ENCODE data around the gene DDX17. TPM values are rescaled to one million over a fixed set of nuclear protein-coding genes. Genes with fewer than 3 reads are reported as not detected.

DDX17 gene
- total RNA-seq, 2 donors from 2014 or later: 507 to 621 TPM

DNA sequence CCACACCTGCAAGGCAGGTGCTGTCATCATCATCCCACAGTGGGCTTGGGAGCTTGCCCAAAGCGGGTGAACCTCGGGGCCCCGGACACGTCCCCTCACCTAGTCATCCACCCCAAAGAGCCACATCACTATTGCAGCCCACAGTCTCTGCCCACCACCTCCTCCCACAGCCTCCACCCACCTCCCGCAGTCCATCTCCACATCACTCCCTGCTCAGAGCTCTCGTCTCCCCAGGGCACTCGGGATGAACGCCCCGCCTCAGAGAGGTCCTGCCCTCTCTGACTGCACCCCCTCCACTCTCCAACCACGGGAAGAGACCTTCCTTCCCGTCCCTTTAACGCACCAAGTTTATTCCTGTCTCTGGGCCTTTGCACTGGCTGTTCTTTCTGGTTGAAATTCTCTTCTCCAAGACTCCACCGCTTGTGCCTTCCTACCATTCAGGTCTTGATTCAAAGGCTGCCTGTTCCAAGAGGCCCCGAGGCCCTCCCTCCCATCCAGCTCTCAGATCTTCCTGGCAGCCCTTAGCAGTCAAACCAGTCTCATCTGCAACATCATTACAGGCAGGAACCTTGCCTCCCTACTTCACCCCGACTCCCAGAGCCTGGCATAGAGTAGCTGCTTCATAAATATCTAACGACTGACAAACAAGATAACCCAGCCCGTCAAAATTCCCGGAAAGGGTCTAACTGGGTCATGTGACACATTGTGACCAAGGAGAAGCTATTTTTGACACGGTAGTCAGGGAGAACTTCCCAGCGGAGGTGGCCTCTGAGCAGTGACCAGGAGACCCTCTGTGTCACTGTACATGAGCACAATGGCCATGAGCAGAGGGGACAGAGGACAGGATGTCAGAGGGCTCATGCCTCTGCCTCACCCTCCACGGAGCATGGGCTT lies 62.2 kb downstream of the DDX17 start:
- Mint-ChIP-seq H3K27me3 (ENCODE audit: insufficient read depth) (peaks cover 12% of the 10 kb centered on the region), H3K9me3 (no peaks in the 10 kb centered on the region), H3K4me3 (no peak overlapping the region), H3K27ac (no peak overlapping the region), H3K4me1 (no peaks in the 10 kb centered on the region), H3K36me3 (ENCODE audit: low read depth) (no peaks in the 10 kb centered on the region)
- TF ChIP-seq, protein P1, sequence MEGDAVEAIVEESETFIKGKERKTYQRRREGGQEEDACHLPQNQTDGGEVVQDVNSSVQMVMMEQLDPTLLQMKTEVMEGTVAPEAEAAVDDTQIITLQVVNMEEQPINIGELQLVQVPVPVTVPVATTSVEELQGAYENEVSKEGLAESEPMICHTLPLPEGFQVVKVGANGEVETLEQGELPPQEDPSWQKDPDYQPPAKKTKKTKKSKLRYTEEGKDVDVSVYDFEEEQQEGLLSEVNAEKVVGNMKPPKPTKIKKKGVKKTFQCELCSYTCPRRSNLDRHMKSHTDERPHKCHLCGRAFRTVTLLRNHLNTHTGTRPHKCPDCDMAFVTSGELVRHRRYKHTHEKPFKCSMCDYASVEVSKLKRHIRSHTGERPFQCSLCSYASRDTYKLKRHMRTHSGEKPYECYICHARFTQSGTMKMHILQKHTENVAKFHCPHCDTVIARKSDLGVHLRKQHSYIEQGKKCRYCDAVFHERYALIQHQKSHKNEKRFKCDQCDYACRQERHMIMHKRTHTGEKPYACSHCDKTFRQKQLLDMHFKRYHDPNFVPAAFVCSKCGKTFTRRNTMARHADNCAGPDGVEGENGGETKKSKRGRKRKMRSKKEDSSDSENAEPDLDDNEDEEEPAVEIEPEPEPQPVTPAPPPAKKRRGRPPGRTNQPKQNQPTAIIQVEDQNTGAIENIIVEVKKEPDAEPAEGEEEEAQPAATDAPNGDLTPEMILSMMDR (conservative IDR thresholded peaks at IDR 0.05): no peak
- no peak for DNase-seq
- no peak overlapping the region for H3K9ac ChIP-seq (ENCODE audit: extremely low read depth, low read length, poor library complexity, severe bottlenecking)
- no peaks in the 10 kb centered on the region for H3K9me3 ChIP-seq (ENCODE audit: control insufficient read depth, low read length)
- H3K36me3 ChIP-seq (ENCODE audit: control insufficient read depth, insufficient read depth, low read length): no peaks in the 10 kb centered on the region
- H3K4me1 ChIP-seq (ENCODE audit: control insufficient read depth, insufficient read depth, low read length): no peaks in the 10 kb centered on the region
- WGBS, 2 experiments (ENCODE audit: insufficient coverage in 1 of 2, insufficient read length in 1 of 2): 85 to 89% methylated on average over 14 to 21 of the region's 21 CpGs
- H3K27ac ChIP-seq (ENCODE audit: low read depth, low read length): no peak overlapping the region
- no peaks in the 10 kb centered on the region for H3K27me3 ChIP-seq (ENCODE audit: control insufficient read depth, insufficient read depth, low read length, poor library complexity, severe bottlenecking)
- no peak overlapping the region for H3K4me3 ChIP-seq (ENCODE audit: low read length)

DNA sequence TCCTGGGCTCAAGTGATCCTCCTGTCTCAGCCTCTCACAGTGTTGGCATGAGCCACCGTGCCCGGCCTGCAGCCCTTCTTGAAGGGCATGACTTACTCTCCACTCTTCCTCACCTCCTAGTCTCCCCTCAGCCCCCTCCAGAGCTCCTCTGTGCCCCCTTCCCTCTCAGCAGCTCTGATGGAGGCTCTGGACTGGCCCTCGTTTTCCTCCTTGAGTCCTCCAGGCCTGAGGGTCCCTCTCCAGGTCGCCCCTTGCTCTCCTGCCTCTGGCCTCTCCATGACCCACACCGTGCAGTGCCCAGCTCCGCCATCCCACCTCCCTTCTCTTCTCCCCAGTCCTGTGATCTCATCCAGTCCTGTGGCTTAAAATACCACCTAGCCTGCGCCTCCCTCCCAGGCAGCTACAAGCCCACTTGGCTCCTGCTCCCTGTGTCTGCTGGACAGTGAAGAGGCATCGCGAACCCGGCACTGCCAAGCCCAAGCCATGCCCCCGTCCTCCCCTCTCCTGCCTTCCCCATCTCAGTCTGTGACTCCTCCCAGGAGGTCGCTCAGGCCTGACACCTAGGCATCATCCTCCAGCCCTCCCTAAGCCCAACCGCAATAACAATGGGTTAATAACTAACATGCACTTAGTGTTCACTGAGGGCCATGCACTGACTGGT lies 63.0 kb downstream of the DDX17 start:
- no peaks in the 10 kb centered on the region for H3K9me3 Mint-ChIP-seq
- no peaks in the 10 kb centered on the region for H3K4me1 ChIP-seq (ENCODE audit: control insufficient read depth, insufficient read depth, low read length)
- H3K9me3 ChIP-seq (ENCODE audit: control insufficient read depth, low read length): no peaks in the 10 kb centered on the region
- H3K27me3 ChIP-seq (ENCODE audit: control insufficient read depth, insufficient read depth, low read length, poor library complexity, severe bottlenecking): no peaks in the 10 kb centered on the region
- no peak overlapping the region for H3K4me3 Mint-ChIP-seq
- H3K27ac Mint-ChIP-seq: no peak overlapping the region
- H3K4me3 ChIP-seq (ENCODE audit: low read length): no peak overlapping the region
- no peaks in the 10 kb centered on the region for H3K36me3 ChIP-seq (ENCODE audit: control insufficient read depth, insufficient read depth, low read length)
- TF ChIP-seq, protein P1 (conservative IDR thresholded peaks at IDR 0.05): no peak
- no peaks in the 10 kb centered on the region for H3K36me3 Mint-ChIP-seq (ENCODE audit: low read depth)
- H3K27me3 Mint-ChIP-seq (ENCODE audit: insufficient read depth): peaks cover 10% of the 10 kb centered on the region
- H3K27ac ChIP-seq (ENCODE audit: low read depth, low read length): no peak overlapping the region
- no peak overlapping the region for H3K9ac ChIP-seq (ENCODE audit: extremely low read depth, low read length, poor library complexity, severe bottlenecking)
- H3K4me1 Mint-ChIP-seq: no peaks in the 10 kb centered on the region
- DNase-seq: no peak
- WGBS, 2 experiments (ENCODE audit: insufficient coverage in 1 of 2, insufficient read length in 1 of 2): 82 to 91% methylated on average over 4 to 13 of the region's 13 CpGs

DNA sequence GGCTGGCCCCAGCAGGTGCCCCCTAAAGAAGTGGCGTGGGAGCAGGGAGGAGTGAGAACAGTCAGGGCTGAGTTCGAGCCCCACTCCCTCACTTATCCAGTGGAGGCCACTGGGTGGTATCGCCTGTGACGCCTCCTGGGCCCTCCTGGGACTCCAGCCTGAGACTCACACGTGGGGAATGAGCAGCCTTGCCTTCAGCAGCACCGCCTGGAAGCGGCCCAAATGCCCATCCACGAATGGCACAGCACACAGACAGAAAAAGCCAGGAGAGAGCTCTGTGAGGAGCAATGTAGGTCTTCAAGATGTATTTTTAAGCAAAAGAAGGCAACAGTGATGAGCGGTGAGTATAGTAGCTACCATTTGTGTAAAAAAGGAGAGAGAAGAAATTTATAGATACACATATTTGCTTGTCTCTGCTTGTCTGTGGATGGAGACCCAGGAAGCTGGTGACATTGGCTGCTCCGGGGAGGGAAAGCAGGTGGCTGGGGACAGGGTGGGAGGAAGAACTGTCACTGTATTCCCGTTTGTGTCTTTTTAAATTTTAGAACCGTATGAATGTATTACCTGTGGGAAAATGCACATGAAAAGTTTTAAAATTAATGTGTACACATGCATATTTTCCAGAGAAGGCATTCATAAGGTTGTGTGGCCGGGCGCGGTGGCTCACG lies 64.4 kb downstream of the DDX17 start:
- no peaks in the 10 kb centered on the region for H3K4me1 ChIP-seq (ENCODE audit: control insufficient read depth, insufficient read depth, low read length)
- H3K4me3 ChIP-seq (ENCODE audit: low read length): no peak overlapping the region
- H3K36me3 Mint-ChIP-seq (ENCODE audit: low read depth): no peaks in the 10 kb centered on the region
- H3K9me3 ChIP-seq (ENCODE audit: control insufficient read depth, low read length): no peaks in the 10 kb centered on the region
- no peak overlapping the region for H3K27ac ChIP-seq (ENCODE audit: low read depth, low read length)
- no peak for DNase-seq
- no peaks in the 10 kb centered on the region for H3K36me3 ChIP-seq (ENCODE audit: control insufficient read depth, insufficient read depth, low read length)
- no peak overlapping the region for H3K9ac ChIP-seq (ENCODE audit: extremely low read depth, low read length, poor library complexity, severe bottlenecking)
- no peaks in the 10 kb centered on the region for H3K4me1 Mint-ChIP-seq
- H3K9me3 Mint-ChIP-seq: no peaks in the 10 kb centered on the region
- WGBS, 2 experiments (ENCODE audit: insufficient coverage in 1 of 2, insufficient read length in 1 of 2): 88 to 89% methylated on average over 12 to 16 of the region's 16 CpGs
- peaks cover 10% of the 10 kb centered on the region for H3K27me3 Mint-ChIP-seq (ENCODE audit: insufficient read depth)
- H3K27me3 ChIP-seq (ENCODE audit: control insufficient read depth, insufficient read depth, low read length, poor library complexity, severe bottlenecking): no peaks in the 10 kb centered on the region
- H3K4me3 Mint-ChIP-seq: no peak overlapping the region
- H3K27ac Mint-ChIP-seq: no peak overlapping the region
- TF ChIP-seq, protein P1 (conservative IDR thresholded peaks at IDR 0.05): no peak

Data from endodermal cell (in vitro differentiated cells).